GM12892 (cell line): ENCODE data around the gene PEAR1.

ENCODE experiments used
- POLR2A ChIP-seq: IDR thresholded peaks from 2 replicates; pipeline ENCODE4 v1.6.1; 2011; ENCODE audit warnings: low read depth, low read length, control low read depth
- POLR2AphosphoS5 ChIP-seq: IDR thresholded peaks from 2 replicates; pipeline ENCODE4 v1.6.1; 2011; ENCODE audit warnings: low read depth, low read length, control low read depth

DNA sequence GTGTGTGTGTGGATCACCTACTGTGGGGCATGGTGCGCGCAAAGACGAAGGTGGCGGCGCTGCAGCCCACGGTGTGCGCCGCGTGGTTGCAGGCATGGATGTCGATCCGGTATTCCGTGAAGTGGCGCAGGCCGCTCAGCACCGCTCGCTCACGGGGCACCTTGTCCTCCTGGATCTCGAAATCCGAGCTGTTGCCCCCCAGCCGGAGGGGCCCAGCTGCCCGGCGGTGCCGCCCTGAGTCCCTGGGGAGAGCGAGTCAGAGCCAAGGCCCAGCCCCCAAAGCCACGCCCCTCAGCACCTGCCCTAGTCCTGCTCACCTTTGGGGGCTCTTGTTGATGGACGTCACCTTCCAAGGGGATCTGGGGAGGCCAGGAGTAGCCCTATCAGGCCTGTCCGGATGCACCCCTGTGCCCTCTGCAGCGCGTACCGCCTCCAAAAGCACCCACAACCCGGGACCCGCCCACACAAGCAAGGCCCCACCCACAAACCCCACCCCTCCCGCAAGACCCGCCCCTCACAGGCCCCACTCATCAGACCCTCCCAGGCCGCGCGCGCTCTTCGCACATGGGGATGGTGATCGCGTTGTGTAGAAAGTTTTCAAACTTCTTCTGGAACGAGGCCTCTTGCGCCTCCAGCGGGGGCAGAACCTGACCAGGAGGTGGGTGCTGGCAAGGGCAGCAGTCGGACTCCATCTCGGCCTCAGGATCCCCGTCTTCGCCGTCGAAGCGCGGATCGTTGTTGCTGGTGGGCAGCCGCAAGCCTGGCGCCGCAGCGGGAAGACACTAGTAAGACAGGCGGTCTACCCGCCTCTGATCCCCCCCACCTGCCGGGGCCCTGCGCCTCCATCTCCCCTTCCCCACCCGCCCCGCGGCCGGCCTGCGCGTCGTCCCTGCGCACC is 48.2 kb upstream of the PEAR1 start:
- no peak for TF ChIP-seq POLR2A
- TF ChIP-seq POLR2AphosphoS5 = no peak
